OCI-LY7 (cell line): Measurements from ENCODE around the gene BRICD5. TPM values are rescaled to one million over a fixed set of nuclear protein-coding genes. Genes with fewer than 3 reads are reported as not detected.

Experiments
- BruUV-seq: library from RNA; stranded (reverse); fragments of 400-500 nt; replicated peaks from 2 replicates; lab custom pipeline; 2021; lab: Mats Ljungman, UMichigan
- CTCF ChIA-PET: fragments of 300-600 bp; sonication (Branson Sonifier 250); formaldehyde crosslinking; loops from one replicate; lab custom pipeline; 2022; ENCODE audit warnings: antibody characterized with exemption; ENCODE audit not compliant: unreplicated experiment; lab: Charles Lee
- POLR2A ChIA-PET: fragments of 300-600 bp; sonication (Branson Sonifier 250); formaldehyde crosslinking; loops from one replicate; lab custom pipeline; 2022; ENCODE audit warnings: antibody characterized with exemption; lab: Charles Lee
- DNase-seq: peaks from one replicate; pipeline ENCODE4 v3.0.0-alpha.2; 2015; ENCODE audit warnings: low spot score
- H2AFZ ChIP-seq: fragments of 200-600 bp; sonication (generic), shearing (Covaris generic); 2 replicates; pipeline ENCODE4 v1.6.1; 2014; ENCODE audit warnings: mild to moderate bottlenecking, antibody characterized with exemption, low read length, moderate library complexity
- H3K27ac ChIP-seq: fragments of 200-600 bp; sonication (generic); 2 replicates; pipeline ENCODE4 v1.5.1; 2014; ENCODE audit warnings: mixed run types, low read depth, mild to moderate bottlenecking, moderate library complexity, low read length, inconsistent platforms; ENCODE audit not compliant: poor library complexity, severe bottlenecking
- H3K36me3 ChIP-seq: fragments of 200-600 bp; sonication (generic); 2 replicates; pipeline ENCODE4 v1.6.1; 2014; ENCODE audit warnings: mild to moderate bottlenecking, antibody characterized with exemption, low read length, moderate library complexity, mixed read lengths; ENCODE audit not compliant: insufficient read depth
- H3K4me1 ChIP-seq: fragments of 200-600 bp; sonication (generic); 2 replicates; pipeline ENCODE4 v1.5.1; 2014; ENCODE audit warnings: mild to moderate bottlenecking, low read length; ENCODE audit not compliant: insufficient read depth, poor library complexity, severe bottlenecking
- H3K4me2 ChIP-seq: fragments of 200-600 bp; sonication (generic); 2 replicates; pipeline ENCODE4 v1.6.1; 2014; ENCODE audit warnings: mild to moderate bottlenecking, low read length
- H3K4me3 ChIP-seq: fragments of 200-600 bp; sonication (generic); 2 replicates; pipeline ENCODE4 v1.5.1; 2014; ENCODE audit warnings: mild to moderate bottlenecking, low read depth, low read length; ENCODE audit not compliant: poor library complexity, severe bottlenecking
- H3K79me2 ChIP-seq: fragments of 200-600 bp; sonication (generic); 2 replicates; pipeline ENCODE4 v1.6.1; 2016; ENCODE audit warnings: low read depth, mild to moderate bottlenecking, low read length, moderate library complexity, mixed read lengths; ENCODE audit not compliant: insufficient read depth
- H3K9me2 ChIP-seq: fragments of 200-600 bp; sonication (generic); 2 replicates; pipeline ENCODE4 v1.6.1; 2016; ENCODE audit warnings: mild to moderate bottlenecking, low read length, mixed read lengths; ENCODE audit not compliant: insufficient read depth
- H3K9me3 ChIP-seq: fragments of 200-600 bp; sonication (generic); 2 replicates; pipeline ENCODE4 v1.6.1; 2014; ENCODE audit warnings: mild to moderate bottlenecking, mixed run types, low read length, mixed read lengths
- H4K20me1 ChIP-seq: fragments of 200-600 bp; sonication (generic); 2 replicates; pipeline ENCODE4 v1.6.1; 2014; ENCODE audit warnings: mild to moderate bottlenecking, antibody characterized with exemption, low read length, moderate library complexity, mixed read lengths; ENCODE audit not compliant: insufficient read depth
- CTCF ChIP-seq: fragments of 200-600 bp; sonication (generic); conservative IDR thresholded peaks from 2 replicates; pipeline ENCODE4 v1.5.1; 2014; ENCODE audit warnings: mild to moderate bottlenecking, antibody characterized with exemption, low read length, moderate library complexity, mixed read lengths
- EZH2phosphoT487 ChIP-seq: fragments of 200-600 bp; sonication (generic); IDR thresholded peaks from 2 replicates; pipeline ENCODE4 v1.6.1; 2018; ENCODE audit warnings: low read depth, borderline replicate concordance, mild to moderate bottlenecking, mixed run types, antibody characterized with exemption, low read length, moderate library complexity, mixed read lengths
- intact Hi-C: fragments of 100-400 bp; cut with micrococcal nuclease; formaldehyde crosslinking; loops from one replicate; pipeline ENCODE4 v1.10.0; 2022; ENCODE audit not compliant: unreplicated experiment
- total RNA-seq, 2 experiments: library from RNA; depleted of rRNA in 1 of 2; stranded (reverse); fragments of >200 nt in 1 of 2; shearing (Covaris generic) in 1 of 2; gene quantifications; 2 replicates each; pipeline ENCODE4 v1.2.3, GENCODE V29; 2014 to 2022

BRICD5 gene
- total RNA-seq, 2 experiments from 2014 or later, result 30.4 to 31.7 TPM

- Histone ChIP-seq H3K79me2 (peaks cover 32% of the 10 kb centered on the region; the same call in 1 of the 2 replicates), H3K9me3 (no peaks in the 10 kb centered on the region), H3K4me1 (no peaks in the 10 kb centered on the region), H4K20me1 (0 out of 2 replicates have a peak, but pooled peaks cover 6% of the 10 kb centered on the region), H3K27ac (no peak overlapping the region), H3K9me2 (no peaks in the 10 kb centered on the region), H3K4me3 (no peak overlapping the region), H2AFZ (no peak overlapping the region), H3K36me3 (peaks cover 100% of the 10 kb centered on the region), H3K4me2 (no peak overlapping the region)
- ChIA-PET POLR2A (interaction anchor here (0.6 to 0.7 kb wide), 2 partner anchors 193 to 398 kb away, joined by 3 to 5 read pairs; no protein-coding TSS in a partner anchor), CTCF (no interaction called here)
- TF ChIP-seq EZH2phosphoT487 (no peak), CTCF (no peak)
- intact Hi-C loops, result no loop called here
- BruUV-seq, result no TSS peak
- DNase-seq, result no peak
Measured at GRCh38 chr16:2257726-2258125, 47.1 kb upstream of the BRICD5 start.

- no peaks in the 10 kb centered on the region for H3K9me2 ChIP-seq
- no peak overlapping the region for H3K4me3 ChIP-seq
- no peak overlapping the region for H3K27ac ChIP-seq
- TF ChIP-seq EZH2phosphoT487 (no peak), CTCF (no peak)
- ChIA-PET POLR2A (no interaction called here), CTCF (no interaction called here)
- BruUV-seq, result no TSS peak
- peaks cover 98% of the 10 kb centered on the region for H3K36me3 ChIP-seq
- H4K20me1 ChIP-seq, result 0 out of 2 replicates have a peak, but pooled peaks cover 6% of the 10 kb centered on the region
- no peak overlapping the region for H3K4me2 ChIP-seq
- no peak for DNase-seq
- intact Hi-C loops, result no loop called here
- H3K9me3 ChIP-seq, result no peaks in the 10 kb centered on the region
- peaks cover 23% of the 10 kb centered on the region; the same call in 1 of the 2 replicates for H3K79me2 ChIP-seq
- H2AFZ ChIP-seq, result no peak overlapping the region
- peaks cover 8% of the 10 kb centered on the region for H3K4me1 ChIP-seq
Measured at GRCh38 chr16:2256531-2257140, 46.0 kb upstream of the BRICD5 start.

- H4K20me1 ChIP-seq, result 0 out of 2 replicates have a peak, but pooled peaks cover 3% of the 10 kb centered on the region
- H3K9me3 ChIP-seq, result no peaks in the 10 kb centered on the region
- TSS peak; percentile 63 for BruUV-seq
- no peak overlapping the region for H3K4me2 ChIP-seq
- H3K27ac ChIP-seq, result no peak overlapping the region
- ChIA-PET CTCF (no interaction called here), POLR2A (interaction anchor here (0.5 kb wide), 1 partner anchor 231 kb away, joined by 5 read pairs; no protein-coding TSS in a partner anchor)
- peaks cover 28% of the 10 kb centered on the region for H3K79me2 ChIP-seq
- peaks cover 17% of the 10 kb centered on the region for H3K4me1 ChIP-seq
- no peak for DNase-seq
- H3K9me2 ChIP-seq, result no peaks in the 10 kb centered on the region
- H3K4me3 ChIP-seq, result no peak overlapping the region
- no peak overlapping the region for H2AFZ ChIP-seq
- TF ChIP-seq EZH2phosphoT487, result no peak
- TF ChIP-seq CTCF, result no peak
- intact Hi-C loops, result no loop called here
- peaks cover 81% of the 10 kb centered on the region for H3K36me3 ChIP-seq
Measured at GRCh38 chr16:2253293-2253692, 42.6 kb upstream of the BRICD5 start.
